SK-N-SH treated with all-trans-retinoic acid at 6 μM for 48 hours (cell line): ENCODE data around the gene ARAP1.

Source experiments
- ATAC-seq: fragments of 200-7000 bp; cut with Tn5 transposase; 3 replicates; pipeline ENCODE4 v1.9.1; 2020; ENCODE audit warnings: mild to moderate bottlenecking, moderate library complexity
- ARNTL ChIP-seq: fragments of 450-650 bp; formaldehyde crosslinking; IDR thresholded peaks from 2 replicates; pipeline ENCODE4 v1.5.0; 2020; ENCODE audit warnings: low read depth, mild to moderate bottlenecking, moderate library complexity, borderline replicate concordance
- BACH2 ChIP-seq: fragments of 250-450 bp; sonication (Bioruptor Pico); IDR thresholded peaks from 2 replicates; pipeline ENCODE4 v1.9.0; 2021; ENCODE audit warnings: mild to moderate bottlenecking, borderline replicate concordance
- CSDC2 ChIP-seq: fragments of 250-450 bp; sonication (Bioruptor Pico); IDR thresholded peaks from 2 replicates; pipeline ENCODE4 v1.5.0; 2020; ENCODE audit warnings: mild to moderate bottlenecking, moderate library complexity
- ESRRG ChIP-seq: fragments of 250-450 bp; sonication (Bioruptor Pico); IDR thresholded peaks from 2 replicates; pipeline ENCODE4 v1.6.1; 2021; ENCODE audit warnings: mild to moderate bottlenecking
- GLIS3 ChIP-seq: fragments of 250-450 bp; sonication (Bioruptor Pico); IDR thresholded peaks from 2 replicates; pipeline ENCODE4 v1.5.0; 2020; ENCODE audit warnings: mild to moderate bottlenecking, moderate library complexity
- ISL1 ChIP-seq: fragments of 250-450 bp; sonication (Bioruptor Pico); IDR thresholded peaks from 2 replicates; pipeline ENCODE4 v2.1.2; 2022; ENCODE audit warnings: mild to moderate bottlenecking, moderate library complexity
- OSR1 ChIP-seq: fragments of 250-450 bp; sonication (Bioruptor Pico); IDR thresholded peaks from 2 replicates; pipeline ENCODE4 v1.8.0; 2022; ENCODE audit warnings: moderate library complexity, mild to moderate bottlenecking, inconsistent platforms
- PPARA ChIP-seq: fragments of 250-450 bp; sonication (Bioruptor Pico); IDR thresholded peaks from 2 replicates; pipeline ENCODE4 v1.5.0; 2020; ENCODE audit warnings: mild to moderate bottlenecking, borderline replicate concordance
- SNAI2 ChIP-seq: fragments of 250-450 bp; sonication (Bioruptor Pico); IDR thresholded peaks from 2 replicates; pipeline ENCODE4 v1.5.0; 2020; ENCODE audit warnings: mild to moderate bottlenecking, moderate library complexity
- TCF4 ChIP-seq: fragments of 250-450 bp; sonication (Bioruptor Pico); IDR thresholded peaks from 2 replicates; pipeline ENCODE4 v1.8.0; 2021; ENCODE audit warnings: mild to moderate bottlenecking, moderate library complexity, borderline replicate concordance
- TOX ChIP-seq: fragments of 250-450 bp; sonication (Bioruptor Pico); IDR thresholded peaks from 2 replicates; pipeline ENCODE4 v1.8.0; 2021; ENCODE audit warnings: mild to moderate bottlenecking, moderate library complexity, borderline replicate concordance
- ZC3H10 ChIP-seq: fragments of 250-450 bp; sonication (Bioruptor Pico); IDR thresholded peaks from 2 replicates; pipeline ENCODE4 v1.5.1; 2021; ENCODE audit warnings: mild to moderate bottlenecking, moderate library complexity
- ZFP30 ChIP-seq: fragments of 450-650 bp; formaldehyde crosslinking; IDR thresholded peaks from 2 replicates; pipeline ENCODE4 v1.5.0; 2022; ENCODE audit warnings: mild to moderate bottlenecking, moderate library complexity
- ZNF70 ChIP-seq: fragments of 450-650 bp; formaldehyde crosslinking; IDR thresholded peaks from 2 replicates; pipeline ENCODE4 v1.5.0; 2020; ENCODE audit warnings: mild to moderate bottlenecking, moderate library complexity
- ZNF8 ChIP-seq: fragments of 450-650 bp; formaldehyde crosslinking; IDR thresholded peaks from 2 replicates; pipeline ENCODE4 v1.5.0; 2020; ENCODE audit warnings: mild to moderate bottlenecking, moderate library complexity
- TF ChIP-seq, protein P1 (sequence below): fragments of 250-450 bp; sonication (Bioruptor Pico); IDR thresholded peaks from 2 replicates; pipeline ENCODE4 v1.5.1; 2020; ENCODE audit warnings: low read depth, mild to moderate bottlenecking, moderate library complexity
- TF ChIP-seq, protein P2 (sequence below): fragments of 250-450 bp; sonication (Bioruptor Pico); IDR thresholded peaks from 2 replicates; pipeline ENCODE4 v1.5.0; 2020; ENCODE audit warnings: mild to moderate bottlenecking, moderate library complexity
- TF ChIP-seq, protein P3 (sequence below): fragments of 250-450 bp; sonication (Bioruptor Pico); IDR thresholded peaks from 2 replicates; pipeline ENCODE4 v1.5.1; 2021; ENCODE audit warnings: mild to moderate bottlenecking, moderate library complexity
- TF ChIP-seq, protein P4 (sequence below): fragments of 250-450 bp; sonication (Bioruptor Pico); IDR thresholded peaks from 2 replicates; pipeline ENCODE4 v1.8.0; 2021; ENCODE audit warnings: low read depth, mild to moderate bottlenecking, moderate library complexity, borderline replicate concordance
- TF ChIP-seq, protein P5 (sequence below): fragments of 250-450 bp; sonication (Bioruptor Pico); IDR thresholded peaks from 2 replicates; pipeline ENCODE4 v1.8.0; 2020; ENCODE audit warnings: mild to moderate bottlenecking, moderate library complexity, borderline replicate concordance

ARAP1 gene

DNA sequence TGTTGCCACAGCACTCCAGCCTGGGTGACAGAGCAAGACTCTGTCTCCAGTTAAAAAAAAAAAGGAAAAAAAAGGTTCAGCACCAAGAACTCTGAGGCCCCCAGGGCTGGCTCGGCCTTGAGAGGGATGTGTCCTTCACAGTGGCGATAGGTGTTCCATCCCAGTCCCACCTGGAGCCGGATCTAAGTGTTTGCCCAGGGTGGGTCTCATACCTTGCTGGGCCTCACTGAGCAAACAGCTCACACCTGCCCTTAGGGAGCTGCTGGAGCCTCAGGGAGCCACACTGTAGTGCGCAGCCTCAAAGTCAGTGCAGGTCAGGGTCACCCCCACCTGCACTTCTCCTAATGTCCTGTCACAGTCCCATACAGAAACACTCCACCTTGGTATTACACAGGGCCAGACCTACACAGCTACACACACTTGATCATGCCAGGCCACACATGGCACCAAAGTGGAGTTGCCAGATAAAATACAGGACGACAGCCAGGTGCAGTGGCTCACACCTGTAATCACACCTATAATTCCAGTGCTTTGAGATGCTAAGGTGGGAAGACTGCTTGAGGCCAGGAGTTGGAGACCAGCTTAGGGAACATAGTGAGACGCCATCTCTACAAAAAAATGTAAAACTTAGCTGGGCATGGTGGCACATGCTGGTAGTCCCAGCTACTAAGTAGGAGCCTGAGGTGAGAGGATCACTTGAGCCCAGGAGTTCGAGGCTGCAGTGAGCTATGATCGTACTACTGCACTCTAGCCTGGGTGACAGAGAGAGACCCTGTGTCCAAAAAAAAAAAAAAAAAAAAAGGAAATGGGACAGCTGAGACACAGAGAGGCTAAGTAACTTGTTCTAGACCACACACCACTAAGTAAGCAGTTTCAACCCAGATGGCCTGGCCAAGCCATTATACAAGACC lies 34.4 kb upstream of the ARAP1 start:
- no peak for ATAC-seq
- TF ChIP-seq, protein P1, sequence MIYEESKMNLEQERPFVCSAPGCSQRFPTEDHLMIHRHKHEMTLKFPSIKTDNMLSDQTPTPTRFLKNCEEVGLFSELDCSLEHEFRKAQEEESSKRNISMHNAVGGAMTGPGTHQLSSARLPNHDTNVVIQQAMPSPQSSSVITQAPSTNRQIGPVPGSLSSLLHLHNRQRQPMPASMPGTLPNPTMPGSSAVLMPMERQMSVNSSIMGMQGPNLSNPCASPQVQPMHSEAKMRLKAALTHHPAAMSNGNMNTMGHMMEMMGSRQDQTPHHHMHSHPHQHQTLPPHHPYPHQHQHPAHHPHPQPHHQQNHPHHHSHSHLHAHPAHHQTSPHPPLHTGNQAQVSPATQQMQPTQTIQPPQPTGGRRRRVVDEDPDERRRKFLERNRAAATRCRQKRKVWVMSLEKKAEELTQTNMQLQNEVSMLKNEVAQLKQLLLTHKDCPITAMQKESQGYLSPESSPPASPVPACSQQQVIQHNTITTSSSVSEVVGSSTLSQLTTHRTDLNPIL (CRISPR knock-in tag) = no peak
- no peak for TF ChIP-seq CSDC2 (CRISPR knock-in tag)
- no peak for TF ChIP-seq ZNF70 (CRISPR knock-in tag)
- no peak for TF ChIP-seq TOX (CRISPR knock-in tag)
- TF ChIP-seq TCF4 = no peak
- TF ChIP-seq, all 23 proteins: peak for 0

DNA sequence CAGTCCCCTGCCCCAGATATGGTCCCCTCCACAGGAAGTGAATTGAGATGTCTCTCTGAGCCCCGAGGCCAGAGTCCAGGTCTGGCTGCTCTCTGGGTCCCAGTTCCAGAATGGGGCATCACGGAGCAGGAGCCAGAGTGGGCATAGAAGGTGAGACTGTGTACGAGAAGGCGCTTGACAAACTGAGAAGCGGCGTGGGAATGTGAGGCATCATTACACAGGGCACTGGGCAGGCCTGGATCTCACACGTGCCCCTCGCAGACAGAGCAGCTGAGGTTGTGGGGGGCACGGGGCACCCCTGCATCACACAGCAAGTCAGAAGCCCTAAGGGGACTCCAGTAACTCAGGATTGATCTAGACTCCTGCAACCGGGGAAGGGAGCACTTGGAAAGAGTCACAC lies 32.5 kb upstream of the ARAP1 start:
- no peak for ATAC-seq
- TF ChIP-seq ARNTL (CRISPR knock-in tag) = no peak
- TF ChIP-seq TOX (CRISPR knock-in tag) = no peak
- no peak for TF ChIP-seq OSR1 (CRISPR knock-in tag)
- TF ChIP-seq, protein P2, sequence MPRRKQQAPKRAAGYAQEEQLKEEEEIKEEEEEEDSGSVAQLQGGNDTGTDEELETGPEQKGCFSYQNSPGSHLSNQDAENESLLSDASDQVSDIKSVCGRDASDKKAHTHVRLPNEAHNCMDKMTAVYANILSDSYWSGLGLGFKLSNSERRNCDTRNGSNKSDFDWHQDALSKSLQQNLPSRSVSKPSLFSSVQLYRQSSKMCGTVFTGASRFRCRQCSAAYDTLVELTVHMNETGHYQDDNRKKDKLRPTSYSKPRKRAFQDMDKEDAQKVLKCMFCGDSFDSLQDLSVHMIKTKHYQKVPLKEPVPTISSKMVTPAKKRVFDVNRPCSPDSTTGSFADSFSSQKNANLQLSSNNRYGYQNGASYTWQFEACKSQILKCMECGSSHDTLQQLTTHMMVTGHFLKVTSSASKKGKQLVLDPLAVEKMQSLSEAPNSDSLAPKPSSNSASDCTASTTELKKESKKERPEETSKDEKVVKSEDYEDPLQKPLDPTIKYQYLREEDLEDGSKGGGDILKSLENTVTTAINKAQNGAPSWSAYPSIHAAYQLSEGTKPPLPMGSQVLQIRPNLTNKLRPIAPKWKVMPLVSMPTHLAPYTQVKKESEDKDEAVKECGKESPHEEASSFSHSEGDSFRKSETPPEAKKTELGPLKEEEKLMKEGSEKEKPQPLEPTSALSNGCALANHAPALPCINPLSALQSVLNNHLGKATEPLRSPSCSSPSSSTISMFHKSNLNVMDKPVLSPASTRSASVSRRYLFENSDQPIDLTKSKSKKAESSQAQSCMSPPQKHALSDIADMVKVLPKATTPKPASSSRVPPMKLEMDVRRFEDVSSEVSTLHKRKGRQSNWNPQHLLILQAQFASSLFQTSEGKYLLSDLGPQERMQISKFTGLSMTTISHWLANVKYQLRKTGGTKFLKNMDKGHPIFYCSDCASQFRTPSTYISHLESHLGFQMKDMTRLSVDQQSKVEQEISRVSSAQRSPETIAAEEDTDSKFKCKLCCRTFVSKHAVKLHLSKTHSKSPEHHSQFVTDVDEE (CRISPR knock-in tag) = no peak
- TF ChIP-seq ISL1 = no peak
- TF ChIP-seq ZFP30 (CRISPR knock-in tag) = no peak
- no peak for TF ChIP-seq BACH2 (CRISPR knock-in tag)
- TF ChIP-seq ESRRG (CRISPR knock-in tag) = no peak
- TF ChIP-seq, protein P3, sequence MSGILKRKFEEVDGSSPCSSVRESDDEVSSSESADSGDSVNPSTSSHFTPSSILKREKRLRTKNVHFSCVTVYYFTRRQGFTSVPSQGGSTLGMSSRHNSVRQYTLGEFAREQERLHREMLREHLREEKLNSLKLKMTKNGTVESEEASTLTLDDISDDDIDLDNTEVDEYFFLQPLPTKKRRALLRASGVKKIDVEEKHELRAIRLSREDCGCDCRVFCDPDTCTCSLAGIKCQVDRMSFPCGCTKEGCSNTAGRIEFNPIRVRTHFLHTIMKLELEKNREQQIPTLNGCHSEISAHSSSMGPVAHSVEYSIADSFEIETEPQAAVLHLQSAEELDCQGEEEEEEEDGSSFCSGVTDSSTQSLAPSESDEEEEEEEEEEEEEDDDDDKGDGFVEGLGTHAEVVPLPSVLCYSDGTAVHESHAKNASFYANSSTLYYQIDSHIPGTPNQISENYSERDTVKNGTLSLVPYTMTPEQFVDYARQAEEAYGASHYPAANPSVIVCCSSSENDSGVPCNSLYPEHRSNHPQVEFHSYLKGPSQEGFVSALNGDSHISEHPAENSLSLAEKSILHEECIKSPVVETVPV (CRISPR knock-in tag) = no peak
- TF ChIP-seq, protein P4, sequence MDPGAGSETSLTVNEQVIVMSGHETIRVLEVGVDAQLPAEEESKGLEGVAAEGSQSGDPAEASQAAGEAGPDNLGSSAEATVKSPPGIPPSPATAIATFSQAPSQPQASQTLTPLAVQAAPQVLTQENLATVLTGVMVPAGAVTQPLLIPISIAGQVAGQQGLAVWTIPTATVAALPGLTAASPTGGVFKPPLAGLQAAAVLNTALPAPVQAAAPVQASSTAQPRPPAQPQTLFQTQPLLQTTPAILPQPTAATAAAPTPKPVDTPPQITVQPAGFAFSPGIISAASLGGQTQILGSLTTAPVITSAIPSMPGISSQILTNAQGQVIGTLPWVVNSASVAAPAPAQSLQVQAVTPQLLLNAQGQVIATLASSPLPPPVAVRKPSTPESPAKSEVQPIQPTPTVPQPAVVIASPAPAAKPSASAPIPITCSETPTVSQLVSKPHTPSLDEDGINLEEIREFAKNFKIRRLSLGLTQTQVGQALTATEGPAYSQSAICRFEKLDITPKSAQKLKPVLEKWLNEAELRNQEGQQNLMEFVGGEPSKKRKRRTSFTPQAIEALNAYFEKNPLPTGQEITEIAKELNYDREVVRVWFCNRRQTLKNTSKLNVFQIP (CRISPR knock-in tag) = no peak
- no peak for TF ChIP-seq GLIS3 (CRISPR knock-in tag)
- TF ChIP-seq, protein P1 (CRISPR knock-in tag) = no peak
- TF ChIP-seq PPARA (CRISPR knock-in tag) = no peak
- TF ChIP-seq ZNF70 (CRISPR knock-in tag) = no peak
- no peak for TF ChIP-seq ZNF8 (CRISPR knock-in tag)
- no peak for TF ChIP-seq ZC3H10 (CRISPR knock-in tag)
- no peak for TF ChIP-seq CSDC2 (CRISPR knock-in tag)
- no peak for TF ChIP-seq TCF4
- no peak for TF ChIP-seq SNAI2 (CRISPR knock-in tag)
- TF ChIP-seq, protein P5, sequence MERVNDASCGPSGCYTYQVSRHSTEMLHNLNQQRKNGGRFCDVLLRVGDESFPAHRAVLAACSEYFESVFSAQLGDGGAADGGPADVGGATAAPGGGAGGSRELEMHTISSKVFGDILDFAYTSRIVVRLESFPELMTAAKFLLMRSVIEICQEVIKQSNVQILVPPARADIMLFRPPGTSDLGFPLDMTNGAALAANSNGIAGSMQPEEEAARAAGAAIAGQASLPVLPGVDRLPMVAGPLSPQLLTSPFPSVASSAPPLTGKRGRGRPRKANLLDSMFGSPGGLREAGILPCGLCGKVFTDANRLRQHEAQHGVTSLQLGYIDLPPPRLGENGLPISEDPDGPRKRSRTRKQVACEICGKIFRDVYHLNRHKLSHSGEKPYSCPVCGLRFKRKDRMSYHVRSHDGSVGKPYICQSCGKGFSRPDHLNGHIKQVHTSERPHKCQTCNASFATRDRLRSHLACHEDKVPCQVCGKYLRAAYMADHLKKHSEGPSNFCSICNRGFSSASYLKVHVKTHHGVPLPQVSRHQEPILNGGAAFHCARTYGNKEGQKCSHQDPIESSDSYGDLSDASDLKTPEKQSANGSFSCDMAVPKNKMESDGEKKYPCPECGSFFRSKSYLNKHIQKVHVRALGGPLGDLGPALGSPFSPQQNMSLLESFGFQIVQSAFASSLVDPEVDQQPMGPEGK (CRISPR knock-in tag) = no peak
